Thyroid gland (tissue), 4 donors: ENCODE data around the gene ZSWIM6. TPM values are rescaled to one million over a fixed set of nuclear protein-coding genes. Genes with fewer than 3 reads are reported as not detected.

Experiments used
- DNase-seq, 2 donors: peaks; one replicate each; pipeline ENCODE4 v3.0.0-alpha.2; 2019
- H3K27ac ChIP-seq, 3 donors: fragments of 200-600 bp; sonication (generic); 1 replicate in 2 of 3; 2 replicates in 1 of 3; pipeline ENCODE4 v1.5.1; 2016 to 2019; ENCODE audit warnings: mild to moderate bottlenecking in 1 of 3, moderate library complexity in 1 of 3
- H3K27me3 ChIP-seq: fragments of 200-600 bp; sonication (generic); one replicate; pipeline ENCODE4 v1.5.1; 2019
- H3K36me3 ChIP-seq, 2 donors: fragments of 200-600 bp; sonication (generic); one replicate each; pipeline ENCODE4 v1.5.1; 2016 to 2019
- H3K4me1 ChIP-seq, 2 donors: fragments of 200-600 bp; sonication (generic); one replicate each; pipeline ENCODE4 v1.5.1; 2017 to 2019
- H3K4me3 ChIP-seq, 3 donors: fragments of 200-600 bp; sonication (generic); replicated peaks in 1 of 3; 1 replicate in 2 of 3; 2 replicates in 1 of 3; pipeline ENCODE4 v1.5.1; 2016; ENCODE audit warnings: mild to moderate bottlenecking in 1 of 3
- H3K9me3 ChIP-seq: fragments of 200-600 bp; sonication (generic); one replicate; pipeline ENCODE4 v1.5.1; 2017
- CTCF ChIP-seq, 6 experiments: fragments of 200-600 bp in 3 of 6; fragments of 450-650 bp in 3 of 6; sonication (generic) in 3 of 6; IDR thresholded peaks; one replicate each; pipeline ENCODE4 v1.5.1; 2016 to 2019; ENCODE audit warnings: antibody characterized with exemption in 6 of 6, mild to moderate bottlenecking in 2 of 6, inconsistent platforms in 1 of 6, moderate library complexity in 1 of 6
- POLR2A ChIP-seq, 2 donors: fragments of 450-650 bp; IDR thresholded peaks; one replicate each; pipeline ENCODE4 v1.6.1; 2017; ENCODE audit warnings: antibody characterized with exemption in 2 of 2, mild to moderate bottlenecking in 2 of 2, moderate library complexity in 1 of 2
- WGBS, 2 donors: methylation state at CpG; one replicate each; pipeline ENCODE4 v1.1.5; 2017; 5-methylcytosine and 5-hydroxymethylcytosine counted together
- intact Hi-C: fragments of 100-400 bp; cut with DNase I; formaldehyde crosslinking; loops from one replicate; pipeline ENCODE4 v1.15.1; 2023
- total RNA-seq, 4 donors: library from RNA; depleted of rRNA; stranded (reverse); fragments of >200 nt; gene quantifications; one replicate each; pipeline ENCODE4 v1.2.3, GENCODE V29; 2016

The ZSWIM6 gene
- total RNA-seq, 4 donors from 2014 or later, result 11.8 to 20.1 (median 14.5) TPM

GRCh38 chr5:61287474-61287873 is 44.6 kb upstream of the ZSWIM6 start:
- H3K4me3 ChIP-seq, result no peak overlapping the region
- H3K9me3 ChIP-seq, result no peaks in the 10 kb centered on the region
- TF ChIP-seq POLR2A (IDR thresholded peaks at IDR 0.05), result no peak
- peaks cover 0 to 7% of the 10 kb centered on the region in 2 donors for H3K4me1 ChIP-seq
- WGBS, 2 donors, result 96 to 98% methylated on average over 3 of the region's 3 CpGs
- H3K27ac ChIP-seq, result no peak overlapping the region
- intact Hi-C loops, result no loop called here
- no peaks in the 10 kb centered on the region for H3K27me3 ChIP-seq
- DNase-seq, result no peak
- no peaks in the 10 kb centered on the region for H3K36me3 ChIP-seq

- WGBS, 2 donors, result 67 to 81% methylated on average over 2 of the region's 2 CpGs
- TF ChIP-seq POLR2A (IDR thresholded peaks at IDR 0.05), result no peak
- TF ChIP-seq CTCF (IDR thresholded peaks at IDR 0.05), result no peak
These were observed 42.8 kb upstream of the ZSWIM6 start for GRCh38 chr5:61289241-61289640.

GRCh38 chr5:61289669-61290306 is 42.3 kb upstream of the ZSWIM6 start:
- no peaks in the 10 kb centered on the region for H3K36me3 ChIP-seq
- 73 to 77% methylated on average over 7 of the region's 7 CpGs for WGBS, 2 donors
- no peaks in the 10 kb centered on the region for H3K27me3 ChIP-seq
- TF ChIP-seq POLR2A (IDR thresholded peaks at IDR 0.05), result no peak
- no peak for TF ChIP-seq CTCF (IDR thresholded peaks at IDR 0.05)
- intact Hi-C loops, result no loop called here
- H3K4me3 ChIP-seq, result no peak overlapping the region
- H3K27ac ChIP-seq, result no peak overlapping the region
- no peak for DNase-seq
- H3K4me1 ChIP-seq, result peaks cover 5 to 15% of the 10 kb centered on the region in 2 donors
- no peaks in the 10 kb centered on the region for H3K9me3 ChIP-seq

More at GRCh38 chr5:61289241-61289640, 42.8 kb upstream of the ZSWIM6 start:
- Histone ChIP-seq H3K27me3 (no peaks in the 10 kb centered on the region), H3K36me3 (no peaks in the 10 kb centered on the region), H3K4me3 (no peak overlapping the region), H3K27ac (no peak overlapping the region), H3K9me3 (no peaks in the 10 kb centered on the region), H3K4me1 (peaks cover 5 to 15% of the 10 kb centered on the region in 2 donors)
- DNase-seq, result no peak
- intact Hi-C loops, result no loop called here

- intact Hi-C loops, result no loop called here
- TF ChIP-seq CTCF (IDR thresholded peaks at IDR 0.05) (no peak), POLR2A (IDR thresholded peaks at IDR 0.05) (no peak)
- peaks cover 5 to 15% of the 10 kb centered on the region in 2 donors for H3K4me1 ChIP-seq
- no peaks in the 10 kb centered on the region for H3K9me3 ChIP-seq
- H3K36me3 ChIP-seq, result no peaks in the 10 kb centered on the region
- H3K27me3 ChIP-seq, result no peaks in the 10 kb centered on the region
- H3K27ac ChIP-seq, result no peak overlapping the region
- WGBS, 2 donors, result 50 to 64% methylated on average over 4 of the region's 4 CpGs
- no peak overlapping the region for H3K4me3 ChIP-seq
- DNase-seq, result peak in 1 of 2 donors; percentile 27
These were observed 41.3 kb upstream of the ZSWIM6 start for GRCh38 chr5:61290791-61291210.

- no peak overlapping the region for H3K4me3 ChIP-seq
- peaks cover 5 to 15% of the 10 kb centered on the region in 2 donors for H3K4me1 ChIP-seq
- no peaks in the 10 kb centered on the region for H3K27me3 ChIP-seq
- H3K36me3 ChIP-seq, result no peaks in the 10 kb centered on the region
- 87 to 89% methylated on average over 7 of the region's 7 CpGs for WGBS, 2 donors
- no peak for DNase-seq
- no peak for TF ChIP-seq CTCF (IDR thresholded peaks at IDR 0.05)
- H3K27ac ChIP-seq, result no peak overlapping the region
- no peaks in the 10 kb centered on the region for H3K9me3 ChIP-seq
- intact Hi-C loops, result no loop called here
These were observed 39.9 kb upstream of the ZSWIM6 start for GRCh38 chr5:61292062-61292657.
